ENCODE results near the gene TTBK2. TPM values are rescaled to one million over a fixed set of nuclear protein-coding genes. Genes with fewer than 3 reads are reported as not detected.

TTBK2 gene
- total RNA-seq, 1 experiment from 2014 or later: 18.6 TPM

GRCh38 chr15:42832576-42832975 is 88.0 kb downstream of the TTBK2 start (continued):
- TF ChIP-seq ARID4B (CRISPR knock-in tag; IDR thresholded peaks at IDR 0.05; ENCODE audit: borderline replicate concordance) (no peak), JUN (CRISPR knock-in tag; IDR thresholded peaks at IDR 0.05) (no peak), CREM (CRISPR knock-in tag; IDR thresholded peaks at IDR 0.05) (no peak), GTF2I (CRISPR knock-in tag; conservative IDR thresholded peaks at IDR 0.05) (no peak), ZNF138 (CRISPR knock-in tag; conservative IDR thresholded peaks at IDR 0.05) (no peak), ZNF232 (CRISPR knock-in tag; IDR thresholded peaks at IDR 0.05) (no peak), TEAD1 (CRISPR knock-in tag; IDR thresholded peaks at IDR 0.05) (no peak), OVOL2 (CRISPR knock-in tag; IDR thresholded peaks at IDR 0.05; ENCODE audit: borderline replicate concordance) (no peak), FOXJ3 (CRISPR knock-in tag; IDR thresholded peaks at IDR 0.05; ENCODE audit: borderline replicate concordance) (no peak)
- TF ChIP-seq, protein P1, sequence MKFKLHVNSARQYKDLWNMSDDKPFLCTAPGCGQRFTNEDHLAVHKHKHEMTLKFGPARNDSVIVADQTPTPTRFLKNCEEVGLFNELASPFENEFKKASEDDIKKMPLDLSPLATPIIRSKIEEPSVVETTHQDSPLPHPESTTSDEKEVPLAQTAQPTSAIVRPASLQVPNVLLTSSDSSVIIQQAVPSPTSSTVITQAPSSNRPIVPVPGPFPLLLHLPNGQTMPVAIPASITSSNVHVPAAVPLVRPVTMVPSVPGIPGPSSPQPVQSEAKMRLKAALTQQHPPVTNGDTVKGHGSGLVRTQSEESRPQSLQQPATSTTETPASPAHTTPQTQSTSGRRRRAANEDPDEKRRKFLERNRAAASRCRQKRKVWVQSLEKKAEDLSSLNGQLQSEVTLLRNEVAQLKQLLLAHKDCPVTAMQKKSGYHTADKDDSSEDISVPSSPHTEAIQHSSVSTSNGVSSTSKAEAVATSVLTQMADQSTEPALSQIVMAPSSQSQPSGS (CRISPR knock-in tag; IDR thresholded peaks at IDR 0.05; ENCODE audit: borderline replicate concordance, low read depth): no peak

- no peak overlapping the region for H3K4me3 Mint-ChIP-seq
- no peaks in the 10 kb centered on the region for H3K4me1 Mint-ChIP-seq
- H3K27me3 Mint-ChIP-seq (ENCODE audit: low read depth): no peaks in the 10 kb centered on the region
- H3K27ac Mint-ChIP-seq: no peak overlapping the region
- ATAC-seq (no peak), DNase-seq (ENCODE audit: low spot score) (no peak)
- no peaks in the 10 kb centered on the region for H3K9me3 Mint-ChIP-seq
- CTCF ChIA-PET: no interaction called here
- POLR2A ChIA-PET: no interaction called here
- no peaks in the 10 kb centered on the region for H3K36me3 Mint-ChIP-seq
- no peak for TF ChIP-seq ZNF512 (CRISPR knock-in tag; IDR thresholded peaks at IDR 0.05; ENCODE audit: borderline replicate concordance)
- no peak for TF ChIP-seq HMGA2 (CRISPR knock-in tag; IDR thresholded peaks at IDR 0.05)
- TF ChIP-seq ELF4 (CRISPR knock-in tag; IDR thresholded peaks at IDR 0.05; ENCODE audit: low read depth): no peak
- no peak for TF ChIP-seq CREB1 (CRISPR knock-in tag; IDR thresholded peaks at IDR 0.05)
- no peak for TF ChIP-seq MXD4 (CRISPR knock-in tag; IDR thresholded peaks at IDR 0.05; ENCODE audit: borderline replicate concordance)
- no peak for TF ChIP-seq GABPB1 (CRISPR knock-in tag; IDR thresholded peaks at IDR 0.05)
- TF ChIP-seq IRF2 (CRISPR knock-in tag; IDR thresholded peaks at IDR 0.05; ENCODE audit: borderline replicate concordance, low read depth): no peak
- no peak for TF ChIP-seq ATF3 (CRISPR knock-in tag; conservative IDR thresholded peaks at IDR 0.05)
- no peak for TF ChIP-seq NR2C2 (CRISPR knock-in tag; IDR thresholded peaks at IDR 0.05)
- no peak for TF ChIP-seq PREB (CRISPR knock-in tag; IDR thresholded peaks at IDR 0.05; ENCODE audit: borderline replicate concordance)
- no peak for TF ChIP-seq USF2 (CRISPR knock-in tag; IDR thresholded peaks at IDR 0.05)
- TF ChIP-seq GTF2I (CRISPR knock-in tag; conservative IDR thresholded peaks at IDR 0.05): no peak
- TF ChIP-seq, protein P2, sequence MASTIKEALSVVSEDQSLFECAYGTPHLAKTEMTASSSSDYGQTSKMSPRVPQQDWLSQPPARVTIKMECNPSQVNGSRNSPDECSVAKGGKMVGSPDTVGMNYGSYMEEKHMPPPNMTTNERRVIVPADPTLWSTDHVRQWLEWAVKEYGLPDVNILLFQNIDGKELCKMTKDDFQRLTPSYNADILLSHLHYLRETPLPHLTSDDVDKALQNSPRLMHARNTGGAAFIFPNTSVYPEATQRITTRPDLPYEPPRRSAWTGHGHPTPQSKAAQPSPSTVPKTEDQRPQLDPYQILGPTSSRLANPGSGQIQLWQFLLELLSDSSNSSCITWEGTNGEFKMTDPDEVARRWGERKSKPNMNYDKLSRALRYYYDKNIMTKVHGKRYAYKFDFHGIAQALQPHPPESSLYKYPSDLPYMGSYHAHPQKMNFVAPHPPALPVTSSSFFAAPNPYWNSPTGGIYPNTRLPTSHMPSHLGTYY (CRISPR knock-in tag; IDR thresholded peaks at IDR 0.05): no peak
Observed at GRCh38 chr15:42826251-42826890, 94.2 kb downstream of the TTBK2 start.

Measured in WTC11 (cell line).